Cardiac septum (tissue), 1 donor: ENCODE results near the gene GAS2L1. TPM values are rescaled to one million over a fixed set of nuclear protein-coding genes. Genes with fewer than 3 reads are reported as not detected.

Source experiments
- DNase-seq: peaks from one replicate; pipeline ENCODE4 v3.0.0-alpha.2; 2020; ENCODE audit warnings: low spot score
- intact Hi-C: fragments of 100-400 bp; cut with DNase I; formaldehyde crosslinking; loops from one replicate; pipeline ENCODE4 v1.14.0; 2022
- total RNA-seq: library from RNA; stranded (reverse); fragmentation: NEBNext Ultra II Directional; extraction: Animal tissue kit (Norgen Biotek cat#: 25700); gene quantifications from one replicate; pipeline ENCODE4 v1.2.1, GENCODE V29; 2021
- donor health status: DM: no; HTN: no; CAD: no.

The GAS2L1 gene
- total RNA-seq, 1 donor from 2014 or later = 13.0 TPM

DNA sequence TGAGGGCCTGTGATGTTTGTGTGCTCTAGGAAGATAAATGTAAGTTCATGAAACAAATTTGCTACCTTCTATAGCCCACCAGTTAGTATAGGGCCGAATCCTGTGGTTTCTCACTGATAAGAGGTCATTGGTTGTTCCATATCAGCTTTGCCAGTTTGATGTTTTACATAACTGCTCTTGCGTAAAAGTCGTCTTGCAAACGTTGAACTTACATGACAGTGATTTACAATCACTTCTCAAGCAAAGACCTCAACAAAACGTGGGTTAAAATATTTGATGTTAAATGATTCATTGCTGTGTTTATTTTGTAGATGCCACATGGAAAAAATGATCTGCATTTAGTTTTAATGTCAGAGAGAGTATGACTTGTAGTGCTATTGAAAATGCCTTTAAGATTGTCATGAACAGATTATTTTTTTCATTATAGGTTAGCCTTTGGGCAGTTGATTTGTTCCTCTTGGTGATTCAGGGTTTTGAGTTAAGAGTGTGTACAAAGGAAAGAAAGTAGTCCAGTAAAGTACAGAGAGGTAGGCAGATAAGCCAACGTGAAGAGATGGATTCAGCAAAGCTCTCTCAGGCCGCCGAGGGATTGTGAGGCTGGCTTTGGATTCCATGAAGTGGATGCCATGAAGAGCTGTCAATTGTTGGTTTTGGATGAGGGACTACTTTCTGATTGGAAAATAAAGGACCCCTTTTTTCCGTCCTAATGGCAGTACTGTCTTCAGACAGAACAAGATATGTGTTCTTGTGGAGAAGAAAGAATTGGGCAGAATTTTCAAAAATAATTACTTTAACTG, 35.8 kb upstream of the GAS2L1 start:
- DNase-seq = no peak
- intact Hi-C loops = no loop called here

DNA sequence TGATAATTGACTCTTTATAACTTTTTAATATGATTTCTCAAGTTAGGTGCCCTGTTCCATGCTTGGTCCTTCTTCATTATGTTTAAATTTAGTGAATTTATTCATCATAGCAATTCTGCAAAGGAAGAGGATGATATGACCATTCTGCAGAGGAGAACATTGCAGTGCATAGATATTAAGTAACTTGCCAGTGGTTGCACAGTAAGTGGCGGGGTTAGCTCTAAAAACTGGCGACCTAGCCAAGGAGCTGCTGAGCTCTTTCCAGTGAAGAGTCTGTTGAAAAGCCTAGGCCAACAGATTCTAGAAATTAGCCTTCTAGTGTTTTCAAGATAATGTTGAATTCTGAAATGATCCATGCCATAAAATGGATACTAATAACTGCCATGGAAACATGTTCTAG, 33.8 kb upstream of the GAS2L1 start:
- DNase-seq = no peak
- intact Hi-C loops = no loop called here

DNA sequence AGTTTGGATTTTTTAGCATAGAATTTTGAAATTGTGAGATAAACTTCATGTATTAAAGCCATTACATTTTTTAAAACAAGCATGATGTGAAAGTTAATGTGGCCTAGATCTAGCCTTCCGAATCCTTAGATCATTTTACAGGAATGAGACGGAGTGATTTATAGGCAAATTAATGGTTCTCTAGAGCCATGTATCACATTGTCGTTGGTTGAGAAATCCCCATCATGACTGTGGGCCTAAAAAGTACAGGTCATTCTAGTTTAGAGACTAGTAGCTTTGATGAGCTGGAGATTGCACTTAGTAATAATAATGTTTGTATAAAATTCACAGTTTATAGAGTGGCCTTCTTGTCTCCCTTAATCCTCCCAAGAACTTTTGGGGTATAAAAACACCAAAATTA, 31.3 kb upstream of the GAS2L1 start:
- intact Hi-C loops = no loop called here

DNA sequence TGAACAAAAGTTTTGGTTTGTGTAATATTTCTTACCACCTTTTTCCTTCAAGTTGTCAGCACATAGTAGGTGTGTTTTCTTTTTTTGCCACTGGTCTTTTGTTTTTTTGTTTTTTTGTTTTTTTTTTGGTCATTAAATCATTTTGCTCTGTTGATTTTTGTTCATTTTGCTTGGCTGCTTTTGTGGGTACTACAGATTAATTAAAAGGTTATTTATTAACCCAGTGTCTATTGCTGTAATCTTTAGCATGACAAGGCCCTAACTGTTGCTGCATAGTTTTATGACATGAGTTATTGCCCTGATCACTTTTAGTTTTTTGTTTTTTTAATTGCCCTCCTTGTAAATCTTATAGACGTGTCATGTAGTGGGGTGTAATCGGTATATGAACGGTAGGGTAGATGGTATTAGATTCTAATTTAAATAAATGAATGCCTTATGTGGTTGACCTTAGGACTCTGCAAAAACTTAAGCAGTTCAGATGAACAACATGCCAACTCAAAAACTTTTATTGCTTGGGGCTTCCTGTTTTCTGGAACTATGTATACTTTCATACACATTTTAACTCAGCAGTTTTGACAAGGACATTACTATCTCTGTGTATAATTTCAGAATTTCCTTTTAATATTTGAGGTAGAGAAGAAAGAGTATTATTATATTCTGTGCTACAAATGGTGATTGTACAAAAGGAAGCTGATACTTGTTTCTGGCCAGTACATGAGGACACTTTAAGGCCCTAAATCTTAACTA, 30.5 kb upstream of the GAS2L1 start:
- intact Hi-C loops = no loop called here
- no peak for DNase-seq

More for the DNA sequence above, 31.3 kb upstream of the GAS2L1 start:
- DNase-seq = no peak

DNA sequence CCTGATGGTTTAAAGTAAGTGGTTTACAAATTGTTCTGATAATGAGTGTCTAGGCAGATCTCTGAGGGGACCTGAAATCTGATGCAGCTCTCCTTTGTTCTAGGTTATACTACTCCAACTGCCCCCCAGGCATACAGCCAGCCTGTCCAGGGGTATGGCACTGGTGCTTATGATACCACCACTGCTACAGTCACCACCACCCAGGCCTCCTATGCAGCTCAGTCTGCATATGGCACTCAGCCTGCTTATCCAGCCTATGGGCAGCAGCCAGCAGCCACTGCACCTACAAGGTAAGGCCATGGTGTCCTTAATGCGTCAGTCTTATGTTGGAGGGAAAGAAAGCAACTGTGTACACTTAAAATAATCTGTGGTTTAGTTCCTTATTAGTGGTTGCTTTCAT, 28.5 kb upstream of the GAS2L1 start:
- no peak for DNase-seq
- intact Hi-C loops = no loop called here

DNA sequence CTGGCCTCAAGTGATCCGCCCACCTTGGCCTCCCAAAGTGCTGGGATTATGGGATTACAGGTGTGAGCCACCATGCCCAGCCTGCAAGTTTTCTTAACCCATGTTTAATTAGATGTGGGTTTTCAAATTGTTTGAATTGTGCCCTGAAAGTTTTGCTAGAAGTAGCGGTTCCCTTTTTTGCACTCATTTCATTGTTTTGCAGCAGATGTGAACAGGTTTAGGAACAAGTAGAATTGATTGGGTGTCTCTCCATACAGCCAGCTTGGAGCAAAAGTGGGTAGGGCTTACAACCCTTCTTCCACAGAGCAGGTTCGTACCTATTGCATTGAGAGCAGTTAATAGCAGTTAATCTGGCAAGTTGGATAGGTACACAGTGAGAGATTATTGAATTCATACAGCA, 22.3 kb upstream of the GAS2L1 start:
- no peak for DNase-seq
- intact Hi-C loops = no loop called here

DNA sequence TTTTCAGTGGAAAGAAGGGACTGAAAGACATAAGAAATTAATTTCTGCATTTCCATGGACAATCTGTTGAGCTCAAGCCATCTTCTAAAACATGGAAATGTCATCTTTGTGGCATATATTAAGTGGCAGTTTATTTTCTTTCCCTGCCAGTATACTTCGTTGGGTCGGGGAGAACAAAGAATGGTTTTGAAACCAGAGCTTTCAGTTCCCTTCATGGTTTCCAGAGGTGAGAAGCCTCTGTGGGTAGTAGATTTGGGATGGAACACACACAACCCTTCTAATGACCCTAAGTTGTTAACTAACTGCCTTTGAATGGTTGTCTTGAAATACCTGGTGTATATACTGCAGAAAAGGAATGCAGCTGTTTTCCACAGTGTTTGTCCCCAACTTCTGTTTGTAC, 17.6 kb upstream of the GAS2L1 start:
- intact Hi-C loops = no loop called here
- no peak for DNase-seq

DNA sequence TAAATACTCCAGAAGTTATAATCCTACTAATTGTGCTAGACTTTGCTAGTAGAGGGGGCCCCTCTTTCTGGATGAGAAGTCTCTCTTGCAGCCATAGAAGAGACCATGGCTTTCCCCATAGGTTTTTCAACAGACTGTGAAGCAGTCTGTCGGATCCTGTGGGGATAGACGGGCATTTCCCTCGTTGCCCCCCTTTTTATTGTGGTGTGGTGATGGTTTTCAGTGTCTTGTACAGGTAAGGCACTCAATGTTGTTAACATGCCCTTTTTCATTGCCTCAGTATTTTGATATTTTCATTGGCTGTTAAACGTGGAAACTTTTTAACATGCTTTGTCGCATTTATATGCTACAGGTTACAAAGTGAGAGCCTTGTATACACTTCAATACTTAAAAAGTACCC, 16.4 kb upstream of the GAS2L1 start:
- intact Hi-C loops = no loop called here
- no peak for DNase-seq

DNA sequence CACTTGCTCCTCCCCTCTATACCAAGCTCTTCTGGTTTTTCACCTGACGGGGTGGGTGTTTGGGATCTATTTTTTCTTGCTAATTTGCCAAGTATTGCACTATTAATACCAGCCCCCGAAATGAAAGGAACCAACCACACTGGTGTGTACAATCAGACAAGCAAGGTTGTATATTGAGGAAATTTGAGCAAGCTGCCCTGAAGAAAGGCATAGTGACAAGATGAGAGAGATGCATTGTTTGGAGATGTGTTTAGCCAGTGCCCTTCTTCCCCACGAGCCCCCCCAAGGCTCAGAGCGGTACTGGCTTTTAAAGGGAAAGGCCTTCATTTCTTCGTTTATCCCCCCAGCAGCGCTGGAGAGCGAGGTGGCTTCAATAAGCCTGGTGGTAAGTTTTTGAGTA, 15.2 kb upstream of the GAS2L1 start:
- intact Hi-C loops = no loop called here
- no peak for DNase-seq

DNA sequence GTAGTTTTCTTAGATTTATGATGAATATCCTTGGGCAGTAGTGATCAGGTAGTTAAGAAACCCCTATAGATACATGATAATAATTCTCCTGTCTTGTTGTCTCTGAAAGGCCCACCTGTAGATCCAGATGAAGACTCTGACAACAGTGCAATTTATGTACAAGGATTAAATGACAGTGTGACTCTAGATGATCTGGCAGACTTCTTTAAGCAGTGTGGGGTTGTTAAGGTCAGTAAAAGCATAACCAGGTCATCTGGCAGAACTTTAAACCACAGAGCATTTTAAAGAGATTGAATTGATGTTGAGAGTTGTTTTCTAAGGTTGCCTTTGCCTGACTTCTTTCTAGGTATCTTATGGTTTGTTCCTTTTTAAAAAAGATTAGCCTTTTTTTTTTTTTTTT, 14.1 kb upstream of the GAS2L1 start:
- intact Hi-C loops = no loop called here
- no peak for DNase-seq

DNA sequence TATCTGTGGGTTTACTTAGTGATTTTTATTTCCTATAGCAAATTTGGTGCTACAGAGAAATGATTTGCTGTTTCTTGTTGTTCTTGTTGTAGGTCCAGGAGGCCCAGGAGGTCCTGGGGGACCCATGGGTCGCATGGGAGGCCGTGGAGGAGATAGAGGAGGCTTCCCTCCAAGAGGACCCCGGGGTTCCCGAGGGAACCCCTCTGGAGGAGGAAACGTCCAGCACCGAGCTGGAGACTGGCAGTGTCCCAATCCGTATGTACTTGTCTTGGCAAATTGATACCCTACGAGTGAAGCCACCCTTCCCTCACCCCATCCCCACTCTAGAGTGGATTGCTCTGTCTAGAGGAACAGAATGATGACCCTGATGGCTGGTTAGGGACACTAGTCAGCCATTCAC, 7.8 kb upstream of the GAS2L1 start:
- no peak for DNase-seq
- intact Hi-C loops = no loop called here

DNA sequence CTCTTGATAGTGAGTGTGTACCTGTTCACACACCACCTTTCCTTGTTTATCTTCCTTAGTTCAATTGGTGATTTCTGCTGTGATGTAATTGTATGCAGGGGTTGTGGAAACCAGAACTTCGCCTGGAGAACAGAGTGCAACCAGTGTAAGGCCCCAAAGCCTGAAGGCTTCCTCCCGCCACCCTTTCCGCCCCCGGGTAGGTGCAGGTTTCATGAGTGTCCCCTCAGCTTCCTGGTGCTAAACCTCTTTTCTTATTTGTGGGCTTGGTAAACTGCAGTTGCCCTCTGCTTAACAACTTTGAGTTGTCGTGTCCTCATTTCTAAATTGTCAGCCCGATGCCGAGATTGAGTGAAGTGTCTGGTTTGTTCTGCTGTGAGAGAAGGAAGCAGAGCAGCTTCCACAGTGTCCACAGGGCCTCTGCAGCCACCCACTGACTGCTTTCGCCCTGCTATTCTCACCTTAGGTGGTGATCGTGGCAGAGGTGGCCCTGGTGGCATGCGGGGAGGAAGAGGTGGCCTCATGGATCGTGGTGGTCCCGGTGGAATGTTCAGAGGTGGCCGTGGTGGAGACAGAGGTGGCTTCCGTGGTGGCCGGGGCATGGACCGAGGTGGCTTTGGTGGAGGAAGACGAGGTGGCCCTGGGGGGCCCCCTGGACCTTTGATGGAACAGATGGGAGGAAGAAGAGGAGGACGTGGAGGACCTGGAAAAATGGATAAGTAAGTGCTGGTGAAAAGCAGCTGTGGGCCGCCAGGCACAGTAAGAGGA, 7.1 kb upstream of the GAS2L1 start:
- intact Hi-C loops = no loop called here
- DNase-seq = no peak

DNA sequence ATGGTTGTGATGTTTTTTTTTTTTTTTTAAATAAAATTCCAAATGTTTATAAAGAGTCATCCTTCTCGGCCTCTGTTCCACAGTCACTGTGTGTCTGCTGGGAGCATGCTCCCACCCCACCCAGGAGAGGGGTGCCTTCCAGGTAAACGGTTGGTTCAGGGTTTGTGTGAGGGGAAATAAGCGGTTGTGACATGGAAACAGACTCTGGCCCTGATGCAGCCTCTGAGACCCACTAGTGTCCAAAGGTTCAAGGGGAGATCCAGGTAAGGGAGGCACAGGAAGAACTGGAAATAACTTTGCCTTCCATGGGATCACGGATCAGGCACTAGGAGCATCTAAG, 6.0 kb upstream of the GAS2L1 start:
- no peak for DNase-seq
- intact Hi-C loops = no loop called here

DNA sequence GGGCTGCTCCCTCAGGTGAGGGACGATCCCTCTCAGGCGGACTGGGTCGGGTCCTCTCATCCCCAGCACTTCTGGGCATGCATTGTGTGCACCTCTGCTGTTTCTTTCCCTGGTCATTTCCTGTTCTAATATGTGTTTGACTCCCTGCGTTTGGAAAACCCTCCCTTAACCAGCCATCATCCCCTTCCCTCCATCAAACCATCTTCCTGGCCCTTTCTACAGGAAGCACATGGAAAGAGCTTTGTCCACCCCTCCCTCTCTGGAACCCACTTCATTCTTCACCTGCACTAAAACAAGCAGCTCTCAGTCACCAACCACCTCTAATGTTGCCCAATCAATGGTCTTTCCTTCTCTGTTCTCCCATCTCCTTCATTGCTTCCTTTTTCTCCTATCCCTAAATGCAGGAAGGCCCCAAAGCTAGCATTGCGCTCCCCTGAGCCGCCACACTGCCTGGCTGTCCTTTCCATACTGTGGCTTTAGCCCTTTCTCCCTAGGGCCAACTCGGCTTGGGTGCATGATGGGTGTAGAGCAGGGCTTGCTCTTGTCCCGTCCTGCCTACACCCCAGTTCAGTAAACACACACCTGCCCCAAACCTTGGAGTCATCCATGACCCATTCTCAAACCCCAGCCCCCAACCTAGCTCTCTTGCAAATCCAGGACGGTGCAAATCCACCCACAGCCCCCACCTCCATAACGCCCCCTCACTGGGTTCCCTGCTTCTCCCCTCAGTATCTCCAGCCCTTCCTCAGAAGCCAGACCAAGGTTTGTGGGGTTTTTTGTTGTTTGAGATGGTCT, 5.4 kb upstream of the GAS2L1 start:
- DNase-seq = no peak
- intact Hi-C loops = no loop called here

DNA sequence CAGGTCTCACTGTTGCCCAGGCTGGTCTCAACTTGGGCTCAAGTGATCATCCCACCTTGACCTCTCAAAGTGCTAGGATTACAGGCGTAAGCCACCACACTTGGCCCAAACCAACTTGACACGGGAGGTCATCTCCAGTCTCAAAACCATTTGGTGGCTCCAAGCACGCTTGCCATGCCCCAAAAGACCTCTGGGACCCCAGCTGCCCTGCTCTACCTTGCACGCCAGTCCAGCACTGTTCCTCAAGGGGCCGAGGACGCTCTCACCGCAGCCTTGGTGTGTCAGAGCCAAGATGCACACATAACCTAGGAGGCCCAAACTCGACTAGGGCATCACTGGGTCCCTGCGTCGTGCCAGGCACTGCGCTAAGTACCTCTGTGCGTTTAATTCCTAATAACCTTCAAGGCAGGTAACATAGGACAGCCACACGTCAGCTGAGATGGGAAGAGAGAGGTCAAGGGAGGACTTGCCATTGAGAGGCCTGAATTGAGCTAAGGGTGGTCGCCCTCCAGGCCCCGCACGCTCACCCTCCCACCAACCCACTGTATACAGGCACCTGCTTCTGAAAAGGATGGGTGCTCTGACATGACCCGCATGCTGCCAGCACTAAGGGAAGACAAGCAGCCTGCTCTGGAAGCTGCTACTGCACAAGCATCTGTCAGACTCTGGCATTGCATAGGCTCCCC, 4.6 kb upstream of the GAS2L1 start:
- DNase-seq = no peak
- intact Hi-C loops = no loop called here

DNA sequence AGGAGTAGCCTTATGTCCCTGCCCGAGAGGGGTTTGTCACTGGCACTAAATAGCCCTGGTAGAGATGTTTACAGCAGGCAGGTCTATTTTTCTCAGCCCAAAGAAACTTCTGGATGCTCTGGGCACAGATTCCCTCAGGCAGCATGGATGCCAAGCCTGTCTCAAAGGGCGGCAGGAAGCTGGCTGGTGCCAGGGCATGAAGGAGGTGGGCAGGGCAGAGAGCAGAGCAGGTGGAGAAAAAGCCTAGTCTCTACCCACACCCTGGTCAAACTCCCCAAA, 4.1 kb upstream of the GAS2L1 start:
- intact Hi-C loops = no loop called here
- no peak for DNase-seq

DNA sequence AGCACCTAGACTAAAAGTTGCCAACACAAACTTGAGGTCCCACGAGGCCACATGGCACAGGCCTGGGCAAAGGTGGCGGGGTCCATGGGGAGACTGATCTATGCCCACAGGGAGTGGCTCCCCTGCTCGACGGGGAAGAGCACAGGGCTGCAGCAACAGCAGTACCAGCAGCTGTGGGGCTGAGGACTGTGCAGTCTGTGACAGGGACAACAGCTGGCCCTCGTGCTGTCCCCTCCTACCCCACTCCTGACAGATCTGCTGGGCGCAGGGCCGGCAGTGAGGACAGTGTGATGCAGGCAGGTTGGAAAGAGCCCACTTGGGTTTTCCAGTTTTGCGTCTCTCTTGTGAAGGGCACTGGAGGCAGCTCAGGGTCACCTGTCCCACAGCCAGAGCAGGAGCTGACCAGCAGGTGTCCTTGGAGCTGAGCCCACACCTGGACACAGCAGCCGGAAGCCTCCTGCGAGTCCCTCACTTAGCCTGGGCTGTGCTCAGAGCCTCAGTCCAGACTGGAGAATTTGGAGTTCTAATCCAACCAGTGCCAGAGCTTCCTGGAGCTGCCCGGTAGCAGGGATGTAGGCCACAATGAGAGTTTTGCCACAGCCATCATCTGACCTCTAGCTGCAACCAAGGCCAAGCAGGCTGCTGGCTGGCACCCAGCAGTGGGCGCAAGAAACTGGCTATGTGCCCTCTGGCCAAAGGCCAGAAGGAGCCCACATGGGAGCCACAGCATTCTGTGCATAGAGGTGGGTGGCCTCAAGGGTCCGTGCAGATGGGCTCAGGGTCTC, 3.6 kb upstream of the GAS2L1 start:
- intact Hi-C loops = no loop called here
- DNase-seq = no peak

DNA sequence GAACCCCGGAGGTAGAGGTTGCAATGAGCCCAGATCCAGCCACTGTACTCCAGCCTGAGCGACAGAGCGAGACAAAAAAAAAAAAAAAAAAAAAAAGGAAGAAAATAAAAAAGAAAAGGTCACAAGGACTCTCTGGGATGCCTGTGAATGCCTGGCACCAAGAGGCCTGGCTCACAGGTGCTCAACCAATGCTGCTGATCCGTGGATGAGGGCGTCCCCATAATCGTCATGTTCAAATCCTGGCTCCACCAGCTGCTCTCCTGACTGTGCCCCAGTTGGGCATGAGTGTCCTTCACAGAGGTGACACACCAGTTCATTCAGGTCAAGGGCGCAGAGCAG, 645 bp upstream of the GAS2L1 start:
- no peak for DNase-seq
- intact Hi-C loops = loop anchor here (2.0 to 5.0 kb wide), 3 partner anchors 37 to 83 kb away; partner anchors contain the start of genes AP1B1 and EWSR1
